Measurements from ENCODE around the gene SYT14. TPM values are rescaled to one million over a fixed set of nuclear protein-coding genes. Genes with fewer than 3 reads are reported as not detected.
"Not testable (repeated sequence)": the region's sequence is repeated elsewhere in the genome, so short reads cannot be mapped to it uniquely, and the experiment has no call there.

SYT14 gene
- total RNA-seq, 1 donor from 2014 or later = 0.49 TPM

GRCh38 chr1:210189426-210189825 lies 251.4 kb downstream of the SYT14 start:
- Histone ChIP-seq H3K36me3 (no peaks in the 10 kb centered on the region), H3K4me1 (no peaks in the 10 kb centered on the region), H3K9me3 (no peaks in the 10 kb centered on the region), H3K27me3 (no peaks in the 10 kb centered on the region), H3K4me3 (no peak overlapping the region), H3K27ac (no peak overlapping the region)
- intact Hi-C loops (cut with DNase I) = no loop called here
- TF ChIP-seq CTCF (IDR thresholded peaks at IDR 0.05) = no peak
- TF ChIP-seq POLR2AphosphoS5 (IDR thresholded peaks at IDR 0.05; ENCODE audit: insufficient read depth in 1 of 2, low read depth in 1 of 2) = no peak
- no peak for TF ChIP-seq POLR2A (IDR thresholded peaks at IDR 0.05)
- no peak for DNase-seq (ENCODE audit: extremely low spot score in 2 of 2)

- no peak overlapping the region for H3K27ac ChIP-seq
- no peak overlapping the region for H3K4me3 ChIP-seq
- TF ChIP-seq CTCF (IDR thresholded peaks at IDR 0.05) (no peak), POLR2A (IDR thresholded peaks at IDR 0.05) (no peak), POLR2AphosphoS5 (IDR thresholded peaks at IDR 0.05; ENCODE audit: insufficient read depth in 1 of 2, low read depth in 1 of 2) (no peak)
- no peak for DNase-seq (ENCODE audit: extremely low spot score in 2 of 2)
- H3K27me3 ChIP-seq = no peaks in the 10 kb centered on the region
- intact Hi-C loops (cut with DNase I) = no loop called here
- H3K9me3 ChIP-seq = no peaks in the 10 kb centered on the region
- H3K4me1 ChIP-seq = no peaks in the 10 kb centered on the region
- no peaks in the 10 kb centered on the region for H3K36me3 ChIP-seq
Measured at GRCh38 chr1:210195635-210196160, 257.7 kb downstream of the SYT14 start.

- H3K27ac ChIP-seq; H3K36me3 ChIP-seq; H3K27me3 ChIP-seq; H3K4me1 ChIP-seq; H3K4me3 ChIP-seq; H3K9me3 ChIP-seq; intact Hi-C loops (cut with DNase I); DNase-seq (ENCODE audit: extremely low spot score in 2 of 2): not testable (repeated sequence)
Measured at GRCh38 chr1:210196266-210196665, 258.2 kb downstream of the SYT14 start.

GRCh38 chr1:210198840-210199239 lies 260.8 kb downstream of the SYT14 start:
- H3K4me1 ChIP-seq = no peaks in the 10 kb centered on the region
- H3K4me3 ChIP-seq = no peak overlapping the region
- no peaks in the 10 kb centered on the region for H3K9me3 ChIP-seq
- TF ChIP-seq CTCF (IDR thresholded peaks at IDR 0.05) (no peak), POLR2A (IDR thresholded peaks at IDR 0.05) (no peak), POLR2AphosphoS5 (IDR thresholded peaks at IDR 0.05; ENCODE audit: insufficient read depth in 1 of 2, low read depth in 1 of 2) (no peak)
- intact Hi-C loops (cut with DNase I) = no loop called here
- DNase-seq (ENCODE audit: extremely low spot score in 2 of 2) = no peak
- H3K27ac ChIP-seq = no peak overlapping the region
- no peaks in the 10 kb centered on the region for H3K36me3 ChIP-seq
- no peaks in the 10 kb centered on the region for H3K27me3 ChIP-seq

- intact Hi-C loops (cut with DNase I) = no loop called here
Measured at GRCh38 chr1:210200124-210200736, 262.2 kb downstream of the SYT14 start.

More at GRCh38 chr1:210200124-210200736, 262.2 kb downstream of the SYT14 start:
- no peak overlapping the region for H3K27ac ChIP-seq
- H3K4me3 ChIP-seq = no peak overlapping the region
- no peaks in the 10 kb centered on the region for H3K4me1 ChIP-seq
- no peaks in the 10 kb centered on the region for H3K9me3 ChIP-seq
- no peak for TF ChIP-seq CTCF (IDR thresholded peaks at IDR 0.05)
- no peak for TF ChIP-seq POLR2A (IDR thresholded peaks at IDR 0.05)
- TF ChIP-seq POLR2AphosphoS5 (IDR thresholded peaks at IDR 0.05; ENCODE audit: insufficient read depth in 1 of 2, low read depth in 1 of 2) = no peak
- H3K36me3 ChIP-seq = no peaks in the 10 kb centered on the region
- DNase-seq (ENCODE audit: extremely low spot score in 2 of 2) = no peak
- no peaks in the 10 kb centered on the region for H3K27me3 ChIP-seq

Data from vagina (tissue), 2 donors.